A549 (cell line): ENCODE measurements around the gene NRIP1. TPM values are rescaled to one million over a fixed set of nuclear protein-coding genes. Genes with fewer than 3 reads are reported as not detected.

Experiments used
- ATAC-seq, 2 experiments: fragments of 200-7000 bp in 1 of 2; fragments of >200 bp in 1 of 2; cut with Nextera tagmentation in 1 of 2; cut with Tn5 transposase in 1 of 2; 3 replicates each; pipeline versions ENCODE4 v1.8.0 to v1.9.1; 2018 to 2020; ENCODE audit warnings: mild to moderate bottlenecking in 1 of 2, moderate library complexity in 1 of 2
- CTCF ChIA-PET: fragments of 300-600 bp; sonication (Branson Sonifier 250); formaldehyde crosslinking; extraction: SDS; loops from one replicate; lab custom pipeline; 2021; ENCODE audit warnings: antibody characterized with exemption, inconsistent platforms; lab: Yijun Ruan, JAX
- POLR2A ChIA-PET: fragments of 350-600 bp; formaldehyde crosslinking; extraction: SDS; loops from one replicate; lab custom pipeline; 2021; ENCODE audit warnings: antibody characterized with exemption, inconsistent platforms; lab: Yijun Ruan, JAX
- DNase-seq, 2 experiments: peaks; one replicate each; pipeline versions ENCODE4 v3.0.0 to v3.0.0-alpha.2; 2011 to 2016; ENCODE audit warnings: low read depth in 1 of 2, low spot score in 1 of 2
- FAIRE-seq: peaks from 2 replicates; lab custom pipeline; 2011; peaks lifted over from hg19 to GRCh38; lab: Jason Lieb, UNC
- H3K27ac ChIP-seq, 2 experiments: fragments of >200 bp; sonication (Bioruptor Twin); formaldehyde crosslinking; 3 replicates each; pipeline ENCODE4 v1.5.1; 2016 to 2017
- H3K4me1 ChIP-seq: fragments of >200 bp; sonication (Bioruptor Twin); formaldehyde crosslinking; 3 replicates; pipeline ENCODE4 v1.6.1; 2016
- H3K4me2 ChIP-seq: fragments of >200 bp; sonication (Bioruptor Twin); formaldehyde crosslinking; 3 replicates; pipeline ENCODE4 v1.6.1; 2016
- H3K4me3 ChIP-seq: fragments of >200 bp; sonication (Bioruptor Twin); formaldehyde crosslinking; 3 replicates; pipeline ENCODE4 v1.5.1; 2016
- H3K9me3 ChIP-seq: fragments of >200 bp; sonication (Bioruptor Twin); formaldehyde crosslinking; 3 replicates; pipeline ENCODE4 v1.6.1; 2016
- EHMT2 ChIP-seq: fragments of 200-600 bp; sonication (generic); IDR thresholded peaks from 2 replicates; pipeline ENCODE4 v1.6.1; 2016; ENCODE audit warnings: antibody characterized with exemption, low read depth, mild to moderate bottlenecking, moderate library complexity
- FOSB ChIP-seq: fragments of 250-450 bp; sonication (Bioruptor Pico); IDR thresholded peaks from 2 replicates; pipeline ENCODE4 v1.5.0; 2020; ENCODE audit warnings: mild to moderate bottlenecking, moderate library complexity
- FOXS1 ChIP-seq: fragments of 250-450 bp; sonication (Bioruptor Pico); IDR thresholded peaks from 2 replicates; pipeline ENCODE4 v1.5.0; 2020; ENCODE audit warnings: mild to moderate bottlenecking, moderate library complexity
- HOXA7 ChIP-seq: fragments of 250-450 bp; sonication (Bioruptor Pico); IDR thresholded peaks from 2 replicates; pipeline ENCODE4 v1.5.0; 2020; ENCODE audit warnings: mild to moderate bottlenecking, moderate library complexity
- JUN ChIP-seq, 2 experiments: fragments of >200 bp; sonication (Bioruptor Twin); formaldehyde crosslinking; IDR thresholded peaks; 2 replicates in 1 of 2; 3 replicates in 1 of 2; pipeline ENCODE4 v1.6.1; 2016 to 2017
- JUNB ChIP-seq: fragments of >200 bp; sonication (Bioruptor Twin); formaldehyde crosslinking; IDR thresholded peaks from 2 replicates; pipeline ENCODE4 v1.6.1; 2016
- MAX ChIP-seq: IDR thresholded peaks from 2 replicates; pipeline ENCODE4 v1.6.1; 2012
- MYC ChIP-seq: IDR thresholded peaks from 2 replicates; pipeline ENCODE4 v1.6.1; 2012; ENCODE audit warnings: mild to moderate bottlenecking, inconsistent platforms, low read length, improper control_type of control experiment, borderline replicate concordance
- NFE2L2 ChIP-seq: fragments of 150-350 bp; conservative IDR thresholded peaks from 2 replicates; pipeline ENCODE4 v1.6.1; 2014; ENCODE audit warnings: low read length
- NPAS2 ChIP-seq: fragments of 250-450 bp; sonication (Bioruptor Pico); IDR thresholded peaks from 2 replicates; pipeline ENCODE4 v1.8.0; 2022; ENCODE audit warnings: mild to moderate bottlenecking, moderate library complexity, borderline replicate concordance
- PHF8 ChIP-seq: fragments of 200-600 bp; sonication (generic); IDR thresholded peaks from 2 replicates; pipeline ENCODE4 v1.6.1; 2016; ENCODE audit warnings: low read depth, mild to moderate bottlenecking, antibody characterized with exemption, moderate library complexity, borderline replicate concordance
- POLR2A ChIP-seq: IDR thresholded peaks from 2 replicates; pipeline ENCODE4 v1.6.1; 2012; ENCODE audit warnings: mild to moderate bottlenecking, low read length
- RAD21 ChIP-seq, 2 experiments: fragments of >200 bp in 1 of 2; sonication (Bioruptor Twin) in 1 of 2; formaldehyde crosslinking in 1 of 2; IDR thresholded peaks in 1 of 2; conservative IDR thresholded peaks in 1 of 2; 2 replicates in 1 of 2; 3 replicates in 1 of 2; pipeline ENCODE4 v1.6.1; 2012 to 2018; ENCODE audit warnings: inconsistent platforms in 1 of 2
- RCOR1 ChIP-seq: fragments of 150-350 bp; IDR thresholded peaks from 2 replicates; pipeline ENCODE4 v1.6.1; 2014; ENCODE audit warnings: antibody characterized with exemption, low read length, low read depth
- SMC3 ChIP-seq: fragments of >200 bp; sonication (Bioruptor Twin); formaldehyde crosslinking; IDR thresholded peaks from 3 replicates; pipeline ENCODE4 v1.6.1; 2018; ENCODE audit warnings: inconsistent platforms
- ZFP36 ChIP-seq: fragments of 450-650 bp; IDR thresholded peaks from 2 replicates; pipeline ENCODE4 v1.6.1; 2014; ENCODE audit warnings: borderline replicate concordance; ENCODE audit not compliant: partially characterized antibody
- WGBS: methylation state at CpG from one replicate; pipeline ENCODE4 v1.1.6; 2017; ENCODE audit errors: missing lambda C conversion rate; 5-methylcytosine and 5-hydroxymethylcytosine counted together
- polyA minus RNA-seq: library from RNA; depleted of rRNA, polyadenylated mRNA; stranded (reverse); fragments of >200 nt; gene quantifications from 2 replicates; pipeline ENCODE4 v1.2.3, GENCODE V29; 2011; rRNA and poly(A)+ RNA removed
- polyA plus RNA-seq, 4 experiments: library from polyadenylated mRNA; depleted of rRNA in 3 of 4; stranded (reverse); fragments of >200 nt; fragmentation: RNase III in 1 of 4; extraction: RNeasy Plus Mini Kit Qiagen cat#74134 plus additional on column Dnase treatment in 1 of 4; gene quantifications; 2 replicates in 3 of 4; 3 replicates in 1 of 4; pipeline ENCODE4 v1.2.3, GENCODE V29; 2011 to 2017
- TF ChIP-seq, protein P1 (sequence below): fragments of 200-600 bp; sonication (generic); IDR thresholded peaks from 2 replicates; pipeline ENCODE4 v1.6.1; 2016; ENCODE audit warnings: antibody characterized with exemption, mild to moderate bottlenecking, moderate library complexity
- TF ChIP-seq, protein P2 (sequence below): fragments of >200 bp; sonication (Bioruptor Twin); formaldehyde crosslinking; IDR thresholded peaks from 3 replicates; pipeline ENCODE4 v1.6.1; 2016

NRIP1 gene
- 35.5 and 41.7 TPM in 2 replicates for polyA plus RNA-seq (2011; rRNA removed)
- polyA plus RNA-seq (2012; cell fraction: cytosol; rRNA removed), result 3.5 and 4.5 TPM in 2 replicates
- 2.9 and 4.0 TPM in 2 replicates for polyA plus RNA-seq (2012; cell fraction: nucleus; rRNA removed)
- 18.9 to 22.8 TPM (median 18.9 TPM) in 3 replicates for polyA plus RNA-seq (2017; fragmentation: RNase III; extraction: RNeasy Plus Mini Kit Qiagen cat#74134 plus additional on column Dnase treatment)
- 41.8 and 47.2 TPM in 2 replicates for polyA minus RNA-seq

DNA sequence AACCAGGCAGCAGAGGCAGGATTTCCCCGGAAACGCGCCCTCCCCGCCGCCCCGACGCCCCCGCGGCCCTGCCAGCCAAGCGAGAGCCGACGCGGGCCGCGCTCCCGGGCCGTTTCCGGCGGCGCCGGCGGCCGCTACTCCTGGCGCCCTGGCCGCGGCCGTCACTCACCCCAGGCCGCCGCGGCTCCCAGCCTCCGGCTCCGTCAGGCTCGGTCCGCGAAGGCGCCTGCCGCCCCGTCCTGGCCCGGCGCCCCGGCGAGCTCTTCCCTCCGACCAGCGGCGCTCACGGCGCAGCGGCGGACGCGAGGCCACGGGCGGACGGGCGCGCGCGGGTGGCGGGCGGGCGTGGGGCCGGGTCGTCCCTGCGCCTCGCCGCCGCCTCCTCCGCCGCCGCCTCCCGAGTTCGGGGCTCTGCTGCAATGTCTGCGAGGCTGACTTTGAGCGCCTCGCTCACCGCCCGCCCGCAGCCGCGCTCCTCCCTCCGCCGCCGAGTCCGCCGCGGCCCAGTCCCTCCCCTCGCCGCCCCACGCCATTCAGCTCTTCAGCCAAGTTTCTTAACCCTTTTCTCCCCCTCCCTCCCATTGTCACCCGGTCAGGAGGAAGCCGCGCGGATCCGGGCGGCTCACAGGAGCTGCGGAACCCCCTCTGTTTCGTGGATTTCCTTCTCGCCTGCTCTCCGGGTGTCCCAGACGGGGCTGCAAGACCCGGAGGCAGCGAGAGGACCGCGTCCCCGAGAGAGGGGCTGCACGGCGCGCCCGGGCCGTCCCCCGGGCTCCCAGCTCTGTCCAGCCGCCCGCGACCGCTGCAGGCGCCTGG, at the start of gene NRIP1:
TSS of gene NRIP1 (minus strand) at position 425 of the 816 bp plus-strand sequence. CDS start 96,808 bp downstream, outside the sequence.
- H3K4me1 ChIP-seq, result peaks cover 15% of the 10 kb centered on the region; the same call in 2 of the 3 replicates
- H3K4me3 ChIP-seq, result peak within 1 kb of the TSS; percentile 86
- no peaks in the 10 kb centered on the region for H3K9me3 ChIP-seq
- FAIRE-seq, result no peak
- WGBS, result 0% methylated on average over 20 of the region's 116 CpGs
- TF ChIP-seq FOSB, result no peak
- TF ChIP-seq, protein P1, sequence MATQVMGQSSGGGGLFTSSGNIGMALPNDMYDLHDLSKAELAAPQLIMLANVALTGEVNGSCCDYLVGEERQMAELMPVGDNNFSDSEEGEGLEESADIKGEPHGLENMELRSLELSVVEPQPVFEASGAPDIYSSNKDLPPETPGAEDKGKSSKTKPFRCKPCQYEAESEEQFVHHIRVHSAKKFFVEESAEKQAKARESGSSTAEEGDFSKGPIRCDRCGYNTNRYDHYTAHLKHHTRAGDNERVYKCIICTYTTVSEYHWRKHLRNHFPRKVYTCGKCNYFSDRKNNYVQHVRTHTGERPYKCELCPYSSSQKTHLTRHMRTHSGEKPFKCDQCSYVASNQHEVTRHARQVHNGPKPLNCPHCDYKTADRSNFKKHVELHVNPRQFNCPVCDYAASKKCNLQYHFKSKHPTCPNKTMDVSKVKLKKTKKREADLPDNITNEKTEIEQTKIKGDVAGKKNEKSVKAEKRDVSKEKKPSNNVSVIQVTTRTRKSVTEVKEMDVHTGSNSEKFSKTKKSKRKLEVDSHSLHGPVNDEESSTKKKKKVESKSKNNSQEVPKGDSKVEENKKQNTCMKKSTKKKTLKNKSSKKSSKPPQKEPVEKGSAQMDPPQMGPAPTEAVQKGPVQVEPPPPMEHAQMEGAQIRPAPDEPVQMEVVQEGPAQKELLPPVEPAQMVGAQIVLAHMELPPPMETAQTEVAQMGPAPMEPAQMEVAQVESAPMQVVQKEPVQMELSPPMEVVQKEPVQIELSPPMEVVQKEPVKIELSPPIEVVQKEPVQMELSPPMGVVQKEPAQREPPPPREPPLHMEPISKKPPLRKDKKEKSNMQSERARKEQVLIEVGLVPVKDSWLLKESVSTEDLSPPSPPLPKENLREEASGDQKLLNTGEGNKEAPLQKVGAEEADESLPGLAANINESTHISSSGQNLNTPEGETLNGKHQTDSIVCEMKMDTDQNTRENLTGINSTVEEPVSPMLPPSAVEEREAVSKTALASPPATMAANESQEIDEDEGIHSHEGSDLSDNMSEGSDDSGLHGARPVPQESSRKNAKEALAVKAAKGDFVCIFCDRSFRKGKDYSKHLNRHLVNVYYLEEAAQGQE, result peak; percentile 65
- TF ChIP-seq MAX, result peak; percentile 38; the same call in 1 of the 2 replicates
- TF ChIP-seq POLR2A, result peak; percentile 79
- TF ChIP-seq, protein P2, sequence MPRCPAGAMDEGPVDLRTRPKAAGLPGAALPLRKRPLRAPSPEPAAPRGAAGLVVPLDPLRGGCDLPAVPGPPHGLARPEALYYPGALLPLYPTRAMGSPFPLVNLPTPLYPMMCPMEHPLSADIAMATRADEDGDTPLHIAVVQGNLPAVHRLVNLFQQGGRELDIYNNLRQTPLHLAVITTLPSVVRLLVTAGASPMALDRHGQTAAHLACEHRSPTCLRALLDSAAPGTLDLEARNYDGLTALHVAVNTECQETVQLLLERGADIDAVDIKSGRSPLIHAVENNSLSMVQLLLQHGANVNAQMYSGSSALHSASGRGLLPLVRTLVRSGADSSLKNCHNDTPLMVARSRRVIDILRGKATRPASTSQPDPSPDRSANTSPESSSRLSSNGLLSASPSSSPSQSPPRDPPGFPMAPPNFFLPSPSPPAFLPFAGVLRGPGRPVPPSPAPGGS, result peak; percentile 69; the same call in 1 of the 3 replicates
- TF ChIP-seq JUN (IDR thresholded peaks at IDR 0.05), result peak; percentile 43 to 84; a peak in 4 of 5 replicates
- no peak for TF ChIP-seq NFE2L2
- peak; percentile 9; the same call in 1 of the 3 replicates for TF ChIP-seq SMC3
- TF ChIP-seq RAD21 (conservative IDR thresholded peaks at IDR 0.05 in 1 of 2, IDR thresholded peaks at IDR 0.05 in 1 of 2), result 0 out of 5 replicates have a peak, but pooled peaks have one; percentile 2 to 10
- ChIA-PET POLR2A (interaction anchor here (0.6 to 2.6 kb wide), 18 partner anchors 8 to 488 kb away, joined by 3 to 17 read pairs (median 3); no protein-coding TSS in a partner anchor), CTCF (interaction anchor here (0.6 to 1.5 kb wide), 7 partner anchors 35 to 420 kb away, joined by 3 to 8 read pairs (median 3); no protein-coding TSS in a partner anchor)
- peak; percentile 86 to 87 for ATAC-seq
- DNase-seq, result peak; percentile 31 to 85
- H3K4me2 ChIP-seq, result peak within 1 kb of the TSS; percentile 88
- peak within 1 kb of the TSS; percentile 97 to 100 for H3K27ac ChIP-seq

DNA sequence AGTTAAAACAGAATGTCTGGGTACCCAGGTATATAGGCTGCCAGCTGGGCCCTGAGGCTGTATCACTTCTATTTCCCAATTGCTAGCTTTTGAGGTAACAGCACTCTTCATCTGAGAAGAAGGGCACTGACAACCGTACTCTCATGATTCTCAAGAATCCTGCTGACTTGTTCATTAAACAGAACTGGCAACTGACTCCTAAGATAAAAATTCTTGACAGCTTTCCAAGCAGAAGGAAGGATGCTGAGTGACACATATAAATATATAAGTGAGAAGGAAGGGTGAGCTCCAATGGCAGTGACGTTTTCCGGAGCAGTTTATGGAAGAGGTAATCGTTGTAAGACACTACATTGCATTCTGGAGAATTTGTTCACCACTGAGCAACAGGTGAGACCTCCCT, 48.1 kb upstream of the NRIP1 start:
- H3K4me2 ChIP-seq, result no peak overlapping the region
- no peak for TF ChIP-seq NPAS2 (CRISPR knock-in tag)
- TF ChIP-seq MYC, result no peak
- no peak for TF ChIP-seq EHMT2
- TF ChIP-seq HOXA7, result no peak
- no peak for TF ChIP-seq PHF8
- TF ChIP-seq ZFP36, result no peak
- TF ChIP-seq JUNB, result no peak
- TF ChIP-seq, protein P1, result no peak
- TF ChIP-seq FOXS1 (CRISPR knock-in tag), result no peak
- no peak for TF ChIP-seq RCOR1
- TF ChIP-seq, all 56 proteins: peak for 0
- POLR2A ChIA-PET, result no interaction called here
- Histone ChIP-seq H3K27ac (no peak overlapping the region), H3K4me3 (no peak overlapping the region), H3K9me3 (no peaks in the 10 kb centered on the region), H3K4me1 (no peaks in the 10 kb centered on the region)
- DNase-seq, result no peak
- CTCF ChIA-PET, result no interaction called here
- no peak for FAIRE-seq
- no peak for ATAC-seq
- 65% methylated on average over 4 of the region's 4 CpGs for WGBS
